Inflammatory macrophage treated with lipopolysaccharide for 4 hours (primary cell): ENCODE data around the gene NSL1.
"Not testable (repeated sequence)": the region's sequence is repeated elsewhere in the genome, so short reads cannot be mapped to it uniquely, and the experiment has no call there.

Source experiments
- DNase-seq: peaks from one replicate; pipeline ENCODE4 v3.0.0-alpha.2; 2020

NSL1 gene

GRCh38 chr1:212746546-212746945 lies 45.0 kb downstream of the NSL1 start:
- DNase-seq, result no peak

GRCh38 chr1:212745303-212745702 lies 46.3 kb downstream of the NSL1 start:
- DNase-seq, result no peak

- no peak for DNase-seq
Observed at GRCh38 chr1:212743901-212744475, 47.6 kb downstream of the NSL1 start.

GRCh38 chr1:212738330-212738729 lies 53.2 kb downstream of the NSL1 start:
- no peak for DNase-seq

- DNase-seq, result no peak
Observed at GRCh38 chr1:212737559-212737958, 54.0 kb downstream of the NSL1 start.

- no peak for DNase-seq
Observed at GRCh38 chr1:212733109-212733508, 58.5 kb downstream of the NSL1 start.

- DNase-seq, result no peak
Observed at GRCh38 chr1:212731630-212732029, 59.9 kb downstream of the NSL1 start.

GRCh38 chr1:212728606-212729005 lies 63.0 kb downstream of the NSL1 start:
- no peak for DNase-seq

GRCh38 chr1:212727386-212728181 lies 64.0 kb downstream of the NSL1 start:
- DNase-seq, result no peak

- not testable (repeated sequence) for DNase-seq
Observed at GRCh38 chr1:212724679-212725078, 66.9 kb downstream of the NSL1 start.

- no peak for DNase-seq
Observed at GRCh38 chr1:212722270-212722957, 69.2 kb downstream of the NSL1 start.

GRCh38 chr1:212721388-212722247 lies 70.0 kb downstream of the NSL1 start:
- peak; percentile 54 for DNase-seq

GRCh38 chr1:212719633-212720032 lies 71.9 kb downstream of the NSL1 start:
- no peak for DNase-seq

GRCh38 chr1:212718499-212718898 lies 73.1 kb downstream of the NSL1 start:
- peak; percentile 51 for DNase-seq

- DNase-seq, result peak; percentile 21
Observed at GRCh38 chr1:212716161-212716560, 75.4 kb downstream of the NSL1 start.

- no peak for DNase-seq
Observed at GRCh38 chr1:212713465-212714136, 78.0 kb downstream of the NSL1 start.

- peak; percentile 44 for DNase-seq
Observed at GRCh38 chr1:212712451-212713303, 78.9 kb downstream of the NSL1 start.

- DNase-seq, result not testable (repeated sequence)
Observed at GRCh38 chr1:212711974-212712373, 79.6 kb downstream of the NSL1 start.

- DNase-seq, result peak; percentile 24
Observed at GRCh38 chr1:212710566-212710965, 81.0 kb downstream of the NSL1 start.

GRCh38 chr1:212703991-212704564 lies 87.5 kb downstream of the NSL1 start:
- no peak for DNase-seq

- no peak for DNase-seq
Observed at GRCh38 chr1:212702672-212703071, 88.9 kb downstream of the NSL1 start.
